Skeletal muscle tissue (tissue), 4 donors: ENCODE data around the gene PROB1. TPM values are rescaled to one million over a fixed set of nuclear protein-coding genes. Genes with fewer than 3 reads are reported as not detected.

Source experiments
- H3K27ac ChIP-seq: one replicate; pipeline ENCODE4 v1.7.0; 2013; ENCODE audit warnings: mild to moderate bottlenecking, low read depth, low read length, inconsistent platforms
- H3K27me3 ChIP-seq, 3 donors: one replicate each; pipeline ENCODE4 v1.7.0; 2013; ENCODE audit warnings: low read length in 3 of 3; ENCODE audit not compliant: control insufficient read depth in 3 of 3, insufficient read depth in 3 of 3
- H3K36me3 ChIP-seq, 3 donors: one replicate each; pipeline ENCODE4 v1.7.0; 2013; ENCODE audit warnings: low read length in 3 of 3; ENCODE audit not compliant: control insufficient read depth in 3 of 3, insufficient read depth in 3 of 3
- H3K4me1 ChIP-seq, 3 donors: one replicate each; pipeline ENCODE4 v1.7.0; 2013; ENCODE audit warnings: low read length in 3 of 3, mild to moderate bottlenecking in 3 of 3; ENCODE audit not compliant: control insufficient read depth in 3 of 3, insufficient read depth in 3 of 3
- H3K4me3 ChIP-seq, 3 donors: one replicate each; pipeline ENCODE4 v1.7.0; 2013; ENCODE audit warnings: low read length in 3 of 3
- H3K9ac ChIP-seq, 3 donors: one replicate each; pipeline ENCODE4 v1.7.0; 2013; ENCODE audit warnings: low read length in 3 of 3, mild to moderate bottlenecking in 3 of 3, moderate library complexity in 2 of 3, low read depth in 1 of 3
- H3K9me3 ChIP-seq, 3 donors: one replicate each; pipeline ENCODE4 v1.7.0; 2013; ENCODE audit warnings: low read length in 3 of 3; ENCODE audit not compliant: control insufficient read depth in 3 of 3
- total RNA-seq: library from RNA; depleted of rRNA; stranded (reverse); fragments of >200 nt; gene quantifications from one replicate; pipeline ENCODE4 v1.2.3, GENCODE V29; 2014
- donor health status: Osteomylitis.

Gene PROB1
- total RNA-seq, 1 donor from 2014 or later: 23.5 TPM

DNA sequence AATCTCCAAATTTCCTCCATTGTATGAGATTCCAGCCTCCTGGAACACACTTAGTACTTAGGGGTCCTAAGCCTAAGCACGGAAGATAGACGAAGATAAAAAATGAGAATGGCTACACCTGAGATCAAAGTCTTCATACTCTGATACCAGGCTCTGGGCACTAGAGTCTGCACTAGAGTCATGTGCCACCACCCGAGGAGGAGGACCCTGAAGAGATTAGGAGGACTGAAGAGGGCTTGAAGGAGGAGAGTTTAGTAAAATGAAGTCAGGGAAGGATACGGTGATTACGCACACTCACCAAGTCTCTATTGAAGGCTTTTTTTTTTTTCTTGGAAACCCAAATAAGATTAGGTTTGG is 9.6 kb upstream of the PROB1 start:
- peak overlapping the region; percentile 84 to 97 (median 94) for H3K4me3 ChIP-seq
- peaks cover 4 to 8% (median 7%) of the 10 kb centered on the region in 3 donors for H3K36me3 ChIP-seq
- H3K9ac ChIP-seq: peak overlapping the region; percentile 79 to 93 (median 86)

DNA sequence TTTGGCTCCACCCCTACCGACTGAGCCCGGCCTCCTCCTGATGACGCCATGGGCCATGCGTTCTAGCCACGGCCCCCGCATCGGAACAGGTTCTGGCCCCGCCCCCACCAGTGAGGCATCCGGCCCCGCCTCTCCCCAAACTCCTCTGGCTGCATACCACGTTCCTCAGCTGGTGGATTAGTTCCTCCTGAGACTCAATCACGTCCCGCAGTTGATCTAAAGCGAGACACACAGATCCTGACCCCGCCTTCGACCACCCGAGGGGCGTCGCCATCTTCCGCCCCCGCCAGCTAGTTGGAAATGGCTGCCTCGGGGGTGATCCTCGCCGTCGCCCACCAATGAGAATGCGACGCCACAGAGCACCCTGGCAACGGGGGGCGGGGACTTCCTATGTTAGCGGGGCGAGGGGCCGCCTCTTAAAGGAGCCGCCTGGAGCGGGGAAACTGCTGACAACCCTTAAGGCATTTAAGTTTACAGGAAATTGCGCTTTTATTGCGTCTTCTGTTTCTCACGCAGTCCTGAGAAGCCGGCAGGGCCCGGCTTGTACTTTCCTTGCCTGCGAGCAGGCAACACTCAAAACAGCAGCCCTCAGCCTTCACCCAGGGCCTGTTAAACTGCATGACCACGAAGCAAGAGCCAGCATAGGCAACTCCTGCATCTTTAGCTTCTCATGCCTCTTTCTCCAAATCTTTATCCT is 9.0 kb upstream of the PROB1 start, which contains the start of gene SPATA24:
SPATA24 (minus strand) TSS at position 303 of the 697 bp plus-strand sequence; CDS start at position 274, 29 bp downstream.
- H3K4me3 ChIP-seq: peak within 1 kb of the TSS; percentile 84 to 97 (median 94)
- peak within 1 kb of the TSS; percentile 79 to 93 (median 86) for H3K9ac ChIP-seq
- H3K27ac ChIP-seq: peak within 1 kb of the TSS; percentile 90
- H3K36me3 ChIP-seq: peaks cover 4 to 8% (median 7%) of the 10 kb centered on the region in 3 donors
- peaks cover 14 to 25% (median 25%) of the 10 kb centered on the region in 3 donors for H3K4me1 ChIP-seq
- no peaks in the 10 kb centered on the region for H3K27me3 ChIP-seq
- H3K9me3 ChIP-seq: no peaks in the 10 kb centered on the region

More for the DNA sequence above, 9.6 kb upstream of the PROB1 start:
- Histone ChIP-seq H3K27ac (peak overlapping the region; percentile 90), H3K27me3 (no peaks in the 10 kb centered on the region), H3K9me3 (no peaks in the 10 kb centered on the region), H3K4me1 (peaks cover 14 to 25% (median 25%) of the 10 kb centered on the region in 3 donors)

DNA sequence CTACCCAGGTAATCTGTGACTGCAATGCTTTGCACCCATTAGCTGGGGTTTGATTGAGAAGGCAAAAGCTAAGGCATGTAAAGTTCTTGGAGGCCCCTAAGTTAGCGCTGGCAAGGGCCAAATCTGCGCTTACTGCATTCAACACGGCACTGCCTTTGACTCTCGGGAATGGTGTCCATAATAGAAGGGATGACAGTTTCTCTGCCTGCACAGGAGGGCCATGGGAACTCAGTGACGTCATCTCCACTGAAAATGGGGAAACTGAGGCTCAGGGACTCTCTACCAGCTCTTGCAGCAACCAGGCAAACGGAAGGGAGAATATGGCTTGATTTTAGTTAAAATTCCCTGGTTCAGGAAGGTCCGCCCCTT is 8.5 kb upstream of the PROB1 start:
- peaks cover 4 to 8% (median 7%) of the 10 kb centered on the region in 3 donors for H3K36me3 ChIP-seq
- peak overlapping the region; percentile 84 to 97 (median 94) for H3K4me3 ChIP-seq
- peak overlapping the region; percentile 79 to 93 (median 86) for H3K9ac ChIP-seq
- peak overlapping the region; percentile 90 for H3K27ac ChIP-seq
- H3K27me3 ChIP-seq: no peaks in the 10 kb centered on the region
- H3K4me1 ChIP-seq: peaks cover 14 to 25% (median 25%) of the 10 kb centered on the region in 3 donors
- no peaks in the 10 kb centered on the region for H3K9me3 ChIP-seq

DNA sequence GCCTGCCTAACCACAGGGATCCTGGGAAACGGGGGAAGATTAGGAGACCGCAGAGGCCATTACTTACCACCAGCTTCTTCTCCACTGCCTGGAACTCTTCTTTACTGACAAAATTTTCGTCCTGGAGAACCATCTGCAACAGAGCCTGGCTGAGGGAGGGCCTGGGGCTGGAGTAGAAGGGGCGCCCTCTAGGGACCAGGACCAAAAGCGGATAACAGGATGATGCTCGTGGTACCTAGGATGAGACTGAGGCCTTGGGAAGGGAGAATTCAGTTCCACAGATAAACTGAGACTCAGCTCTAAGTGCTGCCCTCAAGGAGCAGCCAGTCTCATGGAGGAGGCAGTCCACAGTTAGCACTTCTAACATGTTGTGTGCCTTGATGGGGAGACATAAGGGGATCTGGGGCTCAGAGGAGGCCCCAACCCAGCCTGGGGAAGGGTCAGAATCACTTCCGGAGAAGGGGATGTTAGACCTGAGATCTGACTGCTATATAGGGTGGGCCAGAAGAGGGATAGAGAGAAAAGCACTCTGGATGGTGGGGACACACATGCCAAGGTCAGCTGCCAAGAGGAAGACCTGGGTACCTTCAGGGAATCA is 7.8 kb upstream of the PROB1 start:
- Histone ChIP-seq H3K27me3 (no peaks in the 10 kb centered on the region), H3K36me3 (peaks cover 4 to 8% (median 7%) of the 10 kb centered on the region in 3 donors), H3K4me3 (peak overlapping the region in 2 of 3 donors; percentile 84 to 97), H3K4me1 (peaks cover 14 to 30% (median 25%) of the 10 kb centered on the region in 3 donors), H3K9ac (peak overlapping the region in 1 of 3 donors; percentile 79), H3K27ac (peak overlapping the region; percentile 90), H3K9me3 (no peaks in the 10 kb centered on the region)

DNA sequence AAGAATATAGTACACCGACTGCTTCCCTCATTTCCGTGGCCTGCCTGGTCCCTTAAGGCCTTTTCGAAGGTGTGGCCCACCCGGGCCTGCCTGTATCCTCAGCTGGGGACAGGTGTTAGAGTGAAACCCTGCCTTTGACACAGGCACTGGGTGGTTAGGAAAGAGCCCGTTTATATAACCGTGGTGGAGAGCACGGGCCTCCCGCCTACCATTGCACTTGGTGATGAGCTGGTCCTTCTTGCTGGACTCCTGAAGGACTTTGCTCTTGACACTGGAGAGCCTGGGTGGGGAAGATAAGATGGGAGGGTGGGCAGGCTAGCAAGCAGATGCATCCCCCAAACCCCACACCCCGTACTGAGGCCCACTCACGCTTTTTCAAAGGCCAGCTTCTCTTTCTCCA is 6.6 kb upstream of the PROB1 start:
- H3K27ac ChIP-seq: no peak overlapping the region
- H3K4me3 ChIP-seq: no peak overlapping the region
- peaks cover 4 to 8% (median 7%) of the 10 kb centered on the region in 3 donors for H3K36me3 ChIP-seq
- H3K9me3 ChIP-seq: no peaks in the 10 kb centered on the region
- H3K4me1 ChIP-seq: peaks cover 18 to 35% (median 27%) of the 10 kb centered on the region in 3 donors
- no peak overlapping the region for H3K9ac ChIP-seq
- no peaks in the 10 kb centered on the region for H3K27me3 ChIP-seq

DNA sequence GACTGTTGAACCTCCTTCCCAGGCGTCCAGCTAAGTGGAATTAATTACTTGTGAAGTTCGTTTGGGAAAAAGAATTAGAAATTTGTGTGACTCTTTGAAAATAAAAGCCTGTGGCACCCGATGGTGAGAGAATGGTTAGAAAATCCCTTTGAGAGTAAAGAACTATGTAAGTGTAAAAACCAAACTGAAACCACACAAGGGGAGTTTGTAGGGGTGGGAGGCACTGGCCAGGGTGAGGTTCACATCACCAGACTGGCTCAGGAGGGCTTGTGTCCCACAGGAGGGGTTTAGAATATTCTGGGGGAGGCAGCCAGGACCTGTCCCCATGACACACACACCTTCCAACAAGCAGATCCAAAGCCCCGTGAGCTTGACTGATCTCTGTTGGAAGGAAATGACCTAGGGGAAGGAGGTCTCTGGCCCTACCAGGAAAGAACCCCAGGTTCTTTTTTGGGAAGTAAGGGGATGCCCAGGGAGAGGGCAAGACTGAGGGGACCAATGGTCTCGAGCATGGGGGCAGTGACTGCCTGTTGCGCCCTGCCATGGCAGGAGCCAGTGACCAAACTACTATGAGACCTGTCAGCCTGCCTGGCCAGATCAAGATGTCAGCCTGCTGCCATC is 4.7 kb upstream of the PROB1 start:
- Histone ChIP-seq H3K27me3 (no peaks in the 10 kb centered on the region), H3K9ac (peak overlapping the region in 1 of 3 donors; percentile 40), H3K4me1 (peaks cover 32 to 48% (median 40%) of the 10 kb centered on the region in 3 donors), H3K27ac (peak overlapping the region; percentile 11), H3K9me3 (no peaks in the 10 kb centered on the region), H3K4me3 (no peak overlapping the region), H3K36me3 (peaks cover 4 to 8% (median 7%) of the 10 kb centered on the region in 3 donors)

DNA sequence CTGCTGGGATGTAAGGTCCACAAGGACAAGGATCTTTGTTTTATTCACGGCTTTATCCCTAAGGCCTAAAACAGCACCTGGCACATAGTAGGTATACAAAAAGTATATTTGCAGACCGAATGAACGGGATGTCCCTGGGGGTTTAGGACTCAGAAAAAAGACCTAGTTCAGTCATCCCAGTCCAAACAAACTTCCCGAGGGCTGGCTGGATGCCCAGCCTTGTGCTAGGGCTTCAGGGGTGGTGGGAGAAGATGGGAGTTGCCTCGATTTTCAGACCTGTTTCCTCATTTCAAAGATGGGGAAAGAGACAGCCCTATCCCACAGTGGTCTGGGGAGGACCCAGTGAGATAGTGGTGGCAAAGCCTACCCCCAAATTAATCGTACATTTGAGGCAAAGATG is 3.0 kb upstream of the PROB1 start:
- peak overlapping the region; percentile 19 for H3K27ac ChIP-seq
- H3K36me3 ChIP-seq: peaks cover 6 to 8% (median 7%) of the 10 kb centered on the region in 3 donors
- H3K9me3 ChIP-seq: no peaks in the 10 kb centered on the region
- H3K27me3 ChIP-seq: no peaks in the 10 kb centered on the region
- peak overlapping the region in 1 of 3 donors; percentile 25 for H3K9ac ChIP-seq
- peaks cover 28 to 42% (median 35%) of the 10 kb centered on the region in 3 donors for H3K4me1 ChIP-seq
- no peak overlapping the region for H3K4me3 ChIP-seq

DNA sequence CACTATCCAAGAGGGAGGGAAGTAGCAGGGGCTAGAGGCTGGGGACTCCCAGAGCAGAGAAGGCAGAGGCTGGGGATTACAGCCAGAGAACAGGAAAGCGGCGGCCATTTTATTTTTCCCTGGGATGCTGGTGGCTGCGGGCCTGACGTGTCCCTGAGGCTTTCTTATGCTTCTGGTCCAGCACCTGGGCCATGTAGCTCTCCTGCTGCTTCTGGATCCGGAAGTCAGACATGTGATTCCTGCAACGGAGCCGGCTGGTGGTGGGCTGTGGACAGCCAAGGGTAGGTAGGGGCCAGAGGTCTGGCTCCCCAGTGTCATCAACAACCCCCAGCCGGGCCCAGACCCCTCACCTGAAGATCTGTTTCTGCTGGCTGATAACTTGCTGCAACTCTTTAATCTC is 1.8 kb upstream of the PROB1 start:
- Histone ChIP-seq H3K9ac (peak overlapping the region in 2 of 3 donors; percentile 96 to 98), H3K36me3 (peaks cover 8 to 13% (median 8%) of the 10 kb centered on the region in 3 donors), H3K9me3 (no peaks in the 10 kb centered on the region), H3K27ac (peak overlapping the region; percentile 98), H3K27me3 (no peaks in the 10 kb centered on the region), H3K4me3 (peak overlapping the region in 1 of 3 donors; percentile 73), H3K4me1 (peaks cover 31 to 45% (median 40%) of the 10 kb centered on the region in 3 donors)

DNA sequence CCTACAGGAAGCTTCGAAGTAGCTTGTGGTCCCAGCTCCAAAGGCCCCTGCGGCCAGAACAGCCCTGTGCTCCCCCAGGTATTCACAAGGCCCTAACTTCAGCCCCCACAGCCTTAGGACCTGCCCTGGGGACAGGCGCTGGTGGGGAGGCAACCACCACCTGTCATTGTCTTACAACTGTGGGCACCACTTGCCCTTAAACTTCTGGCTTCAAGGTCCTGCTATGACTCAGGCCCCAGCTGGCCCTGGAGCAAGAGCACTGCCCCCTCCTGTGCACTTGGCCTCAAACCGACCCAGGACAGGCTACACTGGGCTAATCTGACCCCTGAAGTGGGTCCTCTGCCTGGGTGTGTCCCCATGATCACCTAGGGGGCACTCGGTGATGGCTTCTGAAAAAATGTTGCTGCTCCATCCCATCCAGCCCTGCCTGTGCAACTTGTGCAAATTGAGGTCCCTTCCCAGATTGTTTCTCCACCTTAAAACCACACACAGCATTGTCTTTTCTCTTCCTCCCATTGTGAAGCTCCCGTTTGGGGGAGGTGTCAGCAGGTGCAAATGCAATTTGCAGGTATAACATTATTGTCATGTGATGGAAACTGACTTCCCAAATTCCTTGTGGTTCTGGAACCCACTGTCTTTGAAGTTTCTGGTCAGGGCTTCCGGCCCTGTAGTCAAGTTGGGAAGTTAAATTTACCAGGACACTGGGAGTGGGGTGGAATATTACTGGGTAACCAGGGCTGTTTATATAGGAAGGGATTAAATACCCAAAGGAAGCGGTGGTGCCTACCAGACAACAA is 1.1 kb upstream of the PROB1 start:
- Histone ChIP-seq H3K27ac (peak overlapping the region; percentile 98), H3K36me3 (peaks cover 7 to 12% (median 7%) of the 10 kb centered on the region in 3 donors), H3K4me3 (peak overlapping the region; percentile 73 to 92 (median 85)), H3K27me3 (no peaks in the 10 kb centered on the region), H3K4me1 (peaks cover 38 to 51% (median 46%) of the 10 kb centered on the region in 3 donors), H3K9me3 (no peaks in the 10 kb centered on the region), H3K9ac (peak overlapping the region; percentile 96 to 98 (median 98))
